K562 (cell line): ENCODE data around the gene PARD3B. TPM values are rescaled to one million over a fixed set of nuclear protein-coding genes. Genes with fewer than 3 reads are reported as not detected.

ENCODE experiments used
- ATAC-seq: fragments of 200-7000 bp; cut with Tn5 transposase; 3 replicates; pipeline ENCODE4 v1.9.1; 2020; ENCODE audit warnings: moderate library complexity
- BruUV-seq: library from RNA; stranded (reverse); fragments of 400-500 nt; replicated peaks from 2 replicates; lab custom pipeline; 2021; lab: Mats Ljungman, UMichigan
- CTCF ChIA-PET: fragments of 300-600 bp; formaldehyde crosslinking; extraction: SDS; loops from one replicate; lab custom pipeline; 2021; ENCODE audit warnings: low intra/inter-chr PET ratio; lab: Yijun Ruan, JAX
- POLR2A ChIA-PET: fragments of 300-600, 350-650 bp; sonication (Branson Sonifier 250); formaldehyde crosslinking; extraction: SDS; loops from one replicate; lab custom pipeline; 2021; ENCODE audit warnings: antibody characterized with exemption, inconsistent platforms; lab: Yijun Ruan, JAX
- DNase-seq, 4 experiments: peaks; one replicate each; pipeline versions ENCODE4 v3.0.0 to v3.0.0-alpha.2; 2011 to 2018; ENCODE audit warnings: low spot score in 3 of 4, mixed read lengths in 3 of 4; ENCODE audit errors: extremely low read depth in 1 of 4
- FAIRE-seq: peaks from 2 replicates; lab custom pipeline; 2011; peaks lifted over from hg19 to GRCh38; lab: Jason Lieb, UNC
- H2AFZ ChIP-seq: 2 replicates; pipeline ENCODE4 v1.6.0; 2011; ENCODE audit warnings: low read depth, low read length, control low read depth, inconsistent platforms
- H3K27ac ChIP-seq: fragments of 200-600 bp; 3 replicates; pipeline ENCODE4 v1.8.0; 2011; ENCODE audit warnings: low read depth, mild to moderate bottlenecking, control low read depth, inconsistent platforms, low read length, moderate library complexity, mixed read lengths; ENCODE audit errors: extremely low read depth
- H3K27me3 ChIP-seq, 2 experiments: fragments of 300-600 bp in 1 of 2; 2 replicates in 1 of 2; 3 replicates in 1 of 2; pipeline versions ENCODE4 v1.6.0 to v1.8.0; 2011; ENCODE audit warnings: inconsistent platforms in 2 of 2, low read length in 2 of 2, mild to moderate bottlenecking in 1 of 2, mixed read lengths in 1 of 2, moderate library complexity in 1 of 2; ENCODE audit not compliant: control insufficient read depth in 2 of 2, insufficient read depth in 2 of 2
- H3K36me3 ChIP-seq: fragments of 300-600 bp; 3 replicates; pipeline ENCODE4 v1.8.0; 2011; ENCODE audit warnings: mild to moderate bottlenecking, low read length, inconsistent platforms; ENCODE audit not compliant: control insufficient read depth, insufficient read depth
- H3K4me1 ChIP-seq, 2 experiments: fragments of 200-600 bp in 1 of 2; replicated peaks in 1 of 2; 2 replicates in 1 of 2; 3 replicates in 1 of 2; pipeline versions ENCODE4 v1.5.1 to v1.8.0; 2011; ENCODE audit warnings: inconsistent platforms in 2 of 2, low read length in 2 of 2, mild to moderate bottlenecking in 1 of 2, mixed read lengths in 1 of 2, moderate library complexity in 1 of 2; ENCODE audit not compliant: control insufficient read depth in 2 of 2, insufficient read depth in 2 of 2
- H3K4me2 ChIP-seq: 2 replicates; pipeline ENCODE4 v1.6.1; 2011; ENCODE audit warnings: low read length, control low read depth, inconsistent platforms, mixed read lengths; ENCODE audit not compliant: insufficient read depth
- H3K4me3 ChIP-seq: fragments of 200-600 bp; sonication (generic), shearing (Covaris generic); 2 replicates; pipeline ENCODE4 v1.5.1; 2016; ENCODE audit warnings: control low read depth, inconsistent platforms
- H3K79me2 ChIP-seq: fragments of 200-600 bp; 3 replicates; pipeline ENCODE4 v1.8.0; 2011; ENCODE audit warnings: low read length, inconsistent platforms; ENCODE audit not compliant: control insufficient read depth, insufficient read depth
- H3K9ac ChIP-seq, 2 experiments: 2 replicates each; pipeline versions ENCODE4 v1.6.0 to v1.6.1; 2011; ENCODE audit warnings: low read depth in 2 of 2, low read length in 2 of 2, control low read depth in 1 of 2, inconsistent platforms in 1 of 2, mild to moderate bottlenecking in 1 of 2, mixed read lengths in 1 of 2; ENCODE audit not compliant: insufficient read depth in 1 of 2
- H3K9me1 ChIP-seq: one replicate; pipeline ENCODE4 v1.6.0; 2011; ENCODE audit warnings: inconsistent platforms, mild to moderate bottlenecking, low read length, moderate library complexity; ENCODE audit not compliant: control insufficient read depth, insufficient read depth
- H3K9me3 ChIP-seq: replicated peaks from 2 replicates; pipeline ENCODE4 v1.5.1; 2011; ENCODE audit warnings: low read depth, low read length, inconsistent platforms; ENCODE audit not compliant: control insufficient read depth, insufficient read depth
- H4K20me1 ChIP-seq: replicated peaks from 2 replicates; pipeline ENCODE4 v1.6.1; 2011; ENCODE audit warnings: low read length, inconsistent platforms, mixed read lengths; ENCODE audit not compliant: control insufficient read depth, insufficient read depth
- FOXJ2 ChIP-seq: fragments of 200-800 bp; sonication (Bioruptor generic); IDR thresholded peaks from 2 replicates; pipeline ENCODE4 v1.6.1; 2016; ENCODE audit warnings: missing genetic modification characterization, missing compliant biosample characterization
- MCM5 ChIP-seq: fragments of 450-650 bp; IDR thresholded peaks from 2 replicates; pipeline ENCODE4 v1.6.1; 2016; ENCODE audit warnings: low read depth
- MYC ChIP-seq, 2 experiments: fragments of 250-450 bp in 1 of 2; sonication (Bioruptor Pico) in 1 of 2; IDR thresholded peaks; 2 replicates each; pipeline versions ENCODE4 v1.5.1 to v1.6.1; 2012 to 2021; ENCODE audit warnings: low read depth in 2 of 2, borderline replicate concordance in 1 of 2, improper control_type of control experiment in 1 of 2, low read length in 1 of 2, mild to moderate bottlenecking in 1 of 2, moderate library complexity in 1 of 2
- PURB ChIP-seq: sonication (generic); formaldehyde crosslinking; IDR thresholded peaks from 2 replicates; pipeline ENCODE4 v1.9.0; 2021; ENCODE audit warnings: low read depth, mild to moderate bottlenecking, missing genetic modification reagents
- ZNF121 ChIP-seq: sonication (generic); formaldehyde crosslinking; conservative IDR thresholded peaks from 2 replicates; pipeline ENCODE4 v1.8.0; 2022; ENCODE audit warnings: missing genetic modification reagents
- WGBS: fragments of 100-300 bp; shearing (Covaris generic); methylation state at CpG from one replicate; pipeline ENCODE4 v1.1.6; 2016; ENCODE audit warnings: low coverage, mixed read lengths; ENCODE audit not compliant: insufficient coverage; ENCODE audit errors: missing lambda C conversion rate; 5-methylcytosine and 5-hydroxymethylcytosine counted together
- in situ Hi-C: fragments of 300-500 bp; cut with MboI; formaldehyde crosslinking; loops from 4 replicates; pipeline ENCODE4 v1.15.0; 2018; ENCODE audit warnings: inconsistent platforms, mixed read lengths
- intact Hi-C: fragments of 100-400 bp; cut with micrococcal nuclease; formaldehyde crosslinking; loops from 2 replicates; pipeline ENCODE4 v1.14.2; 2022
- polyA plus RNA-seq, 8 experiments: library from polyadenylated mRNA; depleted of rRNA in 4 of 8; stranded (reverse) in 5 of 8; unstranded in 3 of 8; fragments of >200 nt; fragmentation: Nextera tagmentation in 2 of 8; fragmentation: Illumina TruSeq in 1 of 8; extraction: Ambion mirVana in 2 of 8; extraction: Trizol in 1 of 8; gene quantifications; 2 replicates each; pipeline versions ENCODE4 v1.2.1 to v1.2.3, GENCODE V29; 2011 to 2014; ENCODE audit warnings: inconsistent platforms in 1 of 8, missing spikeins in 1 of 8
- total RNA-seq, 7 experiments: library from RNA; depleted of rRNA in 6 of 7; stranded (reverse); fragments of >200 nt in 6 of 7; fragmentation: Illumina TruSeq in 2 of 7; extraction: Trizol in 2 of 7; gene quantifications; 2 replicates each; pipeline versions ENCODE4 v1.2.1 to v1.2.3, GENCODE V29; 2011 to 2021; ENCODE audit warnings: low replicate concordance in 1 of 7
- TF ChIP-seq, protein P1 (sequence below): fragments of 450-650 bp; IDR thresholded peaks from 2 replicates; pipeline ENCODE4 v1.6.1; 2017; ENCODE audit warnings: mild to moderate bottlenecking, moderate library complexity
- TF ChIP-seq, protein P2 (sequence below): fragments of 450-650 bp; formaldehyde crosslinking; IDR thresholded peaks from 2 replicates; pipeline ENCODE4 v1.4.0; 2020; ENCODE audit warnings: mild to moderate bottlenecking, moderate library complexity

Gene PARD3B
- total and polyA plus RNA-seq, 9 of the 15 experiments (the other 6 are each of a cell fraction or from before 2014, with no cell fraction given) = 0.15 to 3.0 (median 1.1) TPM

DNA sequence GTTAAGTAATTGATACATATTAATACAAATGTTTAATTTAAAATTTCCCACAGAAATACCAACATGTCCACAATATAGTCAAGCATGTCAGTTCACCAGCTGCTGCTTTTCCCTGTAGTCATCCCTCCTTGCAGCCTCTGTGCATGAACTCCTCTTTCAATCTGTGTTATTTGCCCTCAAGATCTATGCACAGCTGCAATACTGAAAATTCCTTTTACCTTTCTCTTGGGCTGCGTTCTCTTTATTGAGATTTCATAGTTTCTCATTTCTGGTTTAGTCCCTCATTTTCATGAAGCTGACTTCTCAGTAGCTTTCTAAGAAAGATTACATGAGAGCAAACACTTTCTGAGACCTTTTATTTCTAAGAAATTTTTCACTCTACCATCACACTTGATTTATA lies 464.9 kb downstream of the PARD3B start (continued):
- TF ChIP-seq ZNF121 (CRISPR knock-in tag) = no peak

DNA sequence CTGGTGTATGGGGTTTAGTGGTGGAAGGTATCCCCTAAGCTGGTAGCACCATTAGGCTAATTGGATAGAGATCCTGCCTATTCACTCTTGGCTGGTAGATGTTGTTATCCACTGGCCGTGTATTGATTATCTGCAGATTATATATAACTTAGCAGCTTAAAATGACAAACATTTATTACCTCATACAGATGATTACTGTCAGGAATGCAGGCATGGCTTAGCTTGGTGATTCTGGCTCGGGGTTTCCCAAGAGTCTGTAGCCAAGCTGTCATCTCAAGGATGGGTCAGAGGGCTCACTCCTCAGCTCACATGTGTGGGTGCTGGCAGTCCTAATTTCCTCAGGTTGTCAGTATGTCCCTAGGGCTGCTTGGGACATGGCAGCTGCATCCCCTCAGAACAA lies 465.8 kb downstream of the PARD3B start:
- CTCF ChIA-PET = no interaction called here
- TF ChIP-seq, protein P1, sequence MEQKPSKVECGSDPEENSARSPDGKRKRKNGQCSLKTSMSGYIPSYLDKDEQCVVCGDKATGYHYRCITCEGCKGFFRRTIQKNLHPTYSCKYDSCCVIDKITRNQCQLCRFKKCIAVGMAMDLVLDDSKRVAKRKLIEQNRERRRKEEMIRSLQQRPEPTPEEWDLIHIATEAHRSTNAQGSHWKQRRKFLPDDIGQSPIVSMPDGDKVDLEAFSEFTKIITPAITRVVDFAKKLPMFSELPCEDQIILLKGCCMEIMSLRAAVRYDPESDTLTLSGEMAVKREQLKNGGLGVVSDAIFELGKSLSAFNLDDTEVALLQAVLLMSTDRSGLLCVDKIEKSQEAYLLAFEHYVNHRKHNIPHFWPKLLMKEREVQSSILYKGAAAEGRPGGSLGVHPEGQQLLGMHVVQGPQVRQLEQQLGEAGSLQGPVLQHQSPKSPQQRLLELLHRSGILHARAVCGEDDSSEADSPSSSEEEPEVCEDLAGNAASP = no peak
- TF ChIP-seq MYC (IDR thresholded peaks at IDR 0.05; ENCODE audit: low read depth, low read length) (no peak), MYC (CRISPR knock-in tag; IDR thresholded peaks at IDR 0.05; ENCODE audit: borderline replicate concordance, low read depth) (no peak), MCM5 (no peak), FOXJ2 (tag) (no peak), PURB (CRISPR knock-in tag) (no peak)
- TF ChIP-seq, protein P2, sequence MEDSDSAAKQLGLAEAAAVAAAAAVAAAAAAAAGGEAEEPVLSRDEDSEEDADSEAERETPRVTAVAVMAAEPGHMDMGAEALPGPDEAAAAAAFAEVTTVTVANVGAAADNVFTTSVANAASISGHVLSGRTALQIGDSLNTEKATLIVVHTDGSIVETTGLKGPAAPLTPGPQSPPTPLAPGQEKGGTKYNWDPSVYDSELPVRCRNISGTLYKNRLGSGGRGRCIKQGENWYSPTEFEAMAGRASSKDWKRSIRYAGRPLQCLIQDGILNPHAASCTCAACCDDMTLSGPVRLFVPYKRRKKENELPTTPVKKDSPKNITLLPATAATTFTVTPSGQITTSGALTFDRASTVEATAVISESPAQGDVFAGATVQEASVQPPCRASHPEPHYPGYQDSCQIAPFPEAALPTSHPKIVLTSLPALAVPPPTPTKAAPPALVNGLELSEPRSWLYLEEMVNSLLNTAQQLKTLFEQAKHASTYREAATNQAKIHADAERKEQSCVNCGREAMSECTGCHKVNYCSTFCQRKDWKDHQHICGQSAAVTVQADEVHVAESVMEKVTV (CRISPR knock-in tag) = no peak
- TF ChIP-seq, all 486 proteins: peak for 0
- intact Hi-C loops = no loop called here
- no peak overlapping the region for H3K4me3 ChIP-seq
- no peaks in the 10 kb centered on the region for H3K9me3 ChIP-seq
- WGBS = 20% methylated on average over 2 of the region's 2 CpGs
- POLR2A ChIA-PET = interaction anchor here (0.7 to 1.4 kb wide), 2 partner anchors 9 to 165 kb away, joined by 3 read pairs; no protein-coding TSS in a partner anchor
- H3K27ac ChIP-seq = no peak overlapping the region
- ATAC-seq (no peak), FAIRE-seq (no peak), DNase-seq (no peak)
- no peaks in the 10 kb centered on the region for H3K9me1 ChIP-seq
- no TSS peak for BruUV-seq
- no peak overlapping the region for H2AFZ ChIP-seq
- in situ Hi-C loops = no loop called here
- H4K20me1 ChIP-seq = no peaks in the 10 kb centered on the region
- no peak overlapping the region for H3K9ac ChIP-seq
- no peaks in the 10 kb centered on the region for H3K79me2 ChIP-seq
- H3K4me2 ChIP-seq = no peak overlapping the region
- H3K36me3 ChIP-seq = no peaks in the 10 kb centered on the region
- no peaks in the 10 kb centered on the region; a peak in 2 of 5 replicates for H3K4me1 ChIP-seq
- no peaks in the 10 kb centered on the region for H3K27me3 ChIP-seq
